C1 segment of cervical spinal cord (tissue), 14 donors: ENCODE results near the gene GNAT1.
A peak's percentile ranks its signal among the peaks of the same experiment; 100 is the strongest.
"Not testable (repeated sequence)": the region's sequence is repeated elsewhere in the genome, so short reads cannot be mapped to it uniquely, and the experiment has no call there.

Experiments
- DNase-seq, 14 donors: peaks; one replicate each; lab custom pipeline; 2025; lab: John Stamatoyannopoulos, UW

Gene GNAT1

DNA sequence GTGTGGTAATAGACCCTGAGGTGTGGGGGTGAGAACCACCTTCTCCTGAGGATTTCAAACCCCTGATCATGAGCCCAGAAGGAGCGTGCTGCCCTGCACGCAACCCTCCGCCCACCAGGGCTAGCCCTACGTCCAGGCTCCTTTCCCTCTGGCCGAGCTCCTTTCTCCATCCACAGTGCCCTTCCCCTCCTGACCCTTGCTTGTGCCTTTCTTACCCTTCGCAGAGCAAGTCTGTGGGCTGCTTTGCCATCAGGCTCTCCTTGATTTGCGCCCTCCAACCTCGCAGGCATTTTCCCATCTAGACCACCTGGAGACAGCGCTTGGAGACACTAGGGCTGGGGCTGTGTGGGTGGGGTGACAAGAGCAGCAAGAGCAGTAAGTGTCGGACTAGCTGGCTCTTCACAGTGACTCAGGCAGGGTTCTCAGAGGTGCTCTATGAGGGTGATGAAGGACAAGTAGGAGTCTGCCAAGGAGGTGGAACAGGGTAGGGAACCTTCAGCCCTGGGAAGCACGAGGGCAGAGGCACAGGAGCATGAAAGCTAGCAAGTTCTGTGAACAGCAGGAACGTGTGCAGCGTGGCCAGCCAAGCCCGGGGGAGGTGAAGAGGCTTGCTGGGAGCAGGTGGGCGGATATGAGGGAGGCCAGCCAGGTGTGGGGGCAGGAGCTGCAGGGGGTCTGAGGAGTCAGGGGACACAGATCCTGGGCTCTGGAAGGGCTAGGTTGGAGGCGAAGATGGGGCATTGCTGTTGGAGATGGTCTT lies 11.1 kb downstream of the GNAT1 start:
- no peak for DNase-seq

DNA sequence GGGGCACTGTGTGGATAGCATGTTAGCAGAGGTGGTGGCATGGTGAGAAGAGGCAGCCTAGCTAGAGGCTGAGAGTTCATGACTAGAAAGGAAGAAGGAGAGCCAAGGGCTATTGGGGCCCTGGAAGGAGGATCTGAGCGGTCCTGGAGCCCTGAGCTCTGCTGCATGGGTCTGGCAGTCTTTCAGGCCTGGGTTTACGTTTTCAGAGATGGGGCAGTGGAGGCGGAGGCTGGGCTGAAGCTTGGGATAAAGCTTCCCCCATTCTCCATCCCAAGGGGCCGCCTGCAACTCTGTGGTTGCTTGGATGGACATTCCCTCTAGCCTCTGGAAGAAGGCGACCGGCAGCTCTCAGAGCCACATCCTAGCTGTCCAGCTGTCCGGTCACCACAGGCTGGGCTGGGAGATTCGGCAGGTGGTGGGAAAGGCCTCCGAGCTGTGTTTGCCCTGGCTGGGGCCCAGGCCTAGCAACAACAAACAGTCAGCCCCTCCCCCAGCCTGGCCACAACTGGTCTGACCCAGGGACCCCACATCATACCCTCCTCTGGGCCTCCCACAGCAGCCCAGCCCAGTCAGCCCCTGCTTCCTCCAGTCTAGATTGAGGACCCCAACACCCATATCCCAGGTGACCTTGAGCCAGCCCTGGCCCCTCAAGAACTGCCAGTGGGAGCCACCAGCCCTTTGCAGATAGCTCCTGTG lies 11.9 kb downstream of the GNAT1 start:
- DNase-seq, result no peak

DNA sequence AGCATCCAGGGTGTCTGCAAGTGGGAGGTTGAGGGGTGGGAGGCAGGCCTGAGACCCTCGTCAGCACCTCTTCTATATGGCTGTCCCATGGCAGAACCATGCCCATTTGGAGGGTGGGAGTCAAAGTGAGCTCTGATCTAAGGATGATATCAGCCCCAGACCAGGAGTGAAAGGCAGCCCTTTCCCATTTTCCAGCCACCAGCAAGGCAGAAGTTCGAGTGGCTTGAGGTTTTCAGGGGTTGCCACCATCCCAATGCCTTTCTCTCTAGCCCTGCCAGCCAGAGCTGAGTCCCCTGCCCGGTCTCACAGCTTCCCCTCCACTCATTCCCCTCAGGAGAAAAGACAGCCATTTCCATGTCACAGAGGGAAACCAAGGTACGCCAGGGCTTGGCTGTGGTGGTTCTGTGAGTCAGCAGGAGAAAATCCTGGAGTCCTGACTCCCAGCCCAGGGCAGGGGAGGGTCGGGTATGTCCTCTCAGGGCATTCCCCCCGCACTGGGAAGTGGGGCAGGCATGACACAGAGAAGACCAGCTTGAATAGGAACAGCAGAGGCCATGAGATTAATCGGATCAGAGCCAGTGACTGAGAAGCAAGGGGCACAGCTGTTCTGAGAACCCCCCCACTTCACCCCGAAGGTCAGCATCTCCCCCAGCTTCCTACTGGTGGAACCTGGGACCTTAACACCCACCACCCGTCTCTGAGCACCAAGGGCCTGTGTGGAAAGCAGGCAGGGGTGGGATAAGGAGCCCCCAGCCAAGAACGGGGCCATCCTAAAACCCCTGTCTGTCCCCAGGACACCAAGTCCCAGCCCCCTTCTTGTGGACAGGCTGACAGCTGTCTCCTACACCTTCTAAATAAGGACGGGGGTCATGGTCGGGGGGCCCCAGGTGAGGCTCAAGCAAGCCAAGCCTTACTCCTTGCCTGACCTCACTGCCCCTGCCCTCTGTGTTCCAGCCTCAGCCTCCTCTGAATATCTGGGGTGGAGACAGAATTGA lies 12.7 kb downstream of the GNAT1 start:
- DNase-seq, result no peak

DNA sequence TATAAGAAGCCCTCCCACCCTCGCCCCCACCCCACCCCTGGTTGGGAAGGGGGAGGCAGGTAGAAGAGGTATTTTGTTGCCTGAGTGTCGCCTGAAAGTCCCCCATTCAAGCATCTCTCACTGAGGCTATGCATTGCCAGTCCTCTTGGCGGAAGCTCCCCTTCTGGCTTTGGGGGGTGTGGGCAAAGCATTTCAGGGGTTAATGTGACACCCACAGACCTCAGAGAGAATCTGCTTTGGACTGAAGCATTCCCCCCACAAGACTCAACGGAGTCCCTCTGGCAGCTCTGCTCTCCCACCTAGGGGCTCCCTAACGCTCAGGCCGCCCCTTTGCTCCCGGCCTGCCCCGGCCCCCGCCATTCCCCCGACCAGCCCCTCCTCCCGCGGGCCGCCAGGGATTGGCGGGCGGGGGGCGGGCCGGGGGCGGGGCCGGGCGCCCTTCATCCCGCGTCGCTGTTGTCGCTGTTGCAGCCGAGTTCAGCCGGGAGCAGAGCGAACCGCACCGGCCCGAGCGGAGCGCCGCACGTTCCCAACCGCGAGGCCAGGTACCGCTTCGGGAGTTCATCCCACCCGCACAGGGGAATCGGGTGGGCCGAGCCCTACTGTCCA lies 13.5 kb downstream of the GNAT1 start, which contains the start of gene SLC38A3:
SLC38A3 (plus strand) TSS at position 468 of the 609 bp plus-strand sequence. CDS start 8,929 bp downstream, outside the sequence.
- DNase-seq, result peak in 10 of 14 donors; percentile 11 to 71 (median 44)

DNA sequence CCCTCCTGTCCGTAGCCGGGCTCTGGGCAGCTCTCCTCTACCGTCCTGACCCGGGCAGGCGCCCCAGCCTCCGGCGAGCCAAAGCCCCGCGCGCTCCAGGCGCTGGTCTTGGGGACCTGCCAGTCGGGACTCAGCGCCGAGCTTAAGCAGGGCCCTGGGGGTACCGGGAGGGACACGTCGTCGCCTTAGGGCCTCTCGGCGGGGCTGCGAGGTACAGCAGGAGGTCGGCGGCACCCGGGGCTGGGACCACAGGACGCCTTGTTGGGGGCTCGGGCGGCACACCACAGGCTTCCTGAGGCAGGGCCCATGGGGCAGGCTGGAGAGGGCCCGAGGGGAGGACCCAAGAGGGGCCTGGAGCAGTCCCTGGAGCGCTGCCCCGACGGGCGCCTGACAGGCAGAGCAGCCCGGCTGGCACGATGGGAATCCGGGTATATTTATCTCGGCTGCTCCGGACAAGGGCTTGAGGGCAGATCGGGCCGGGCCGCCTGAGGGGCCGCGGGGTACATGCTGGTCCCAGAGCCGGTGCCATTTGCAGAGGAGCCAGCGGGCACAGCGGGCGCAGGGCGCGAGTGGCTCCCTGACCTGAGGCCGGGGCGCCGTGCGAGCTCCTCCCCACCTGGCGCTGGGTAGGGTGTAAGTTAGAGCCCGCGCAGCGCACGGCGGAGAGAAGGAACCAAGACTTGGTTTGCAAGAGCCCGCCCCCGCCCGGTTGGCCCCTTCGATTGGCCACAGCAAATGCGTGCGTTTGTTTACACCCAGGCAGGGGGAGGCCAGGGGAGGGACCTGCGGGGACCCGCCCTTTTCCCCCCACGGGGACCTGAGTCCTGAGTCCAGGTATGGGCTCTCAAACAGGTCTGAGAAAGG lies 14.2 kb downstream of the GNAT1 start:
- peak in 6 of 14 donors; percentile 11 to 53 (median 44) for DNase-seq

DNA sequence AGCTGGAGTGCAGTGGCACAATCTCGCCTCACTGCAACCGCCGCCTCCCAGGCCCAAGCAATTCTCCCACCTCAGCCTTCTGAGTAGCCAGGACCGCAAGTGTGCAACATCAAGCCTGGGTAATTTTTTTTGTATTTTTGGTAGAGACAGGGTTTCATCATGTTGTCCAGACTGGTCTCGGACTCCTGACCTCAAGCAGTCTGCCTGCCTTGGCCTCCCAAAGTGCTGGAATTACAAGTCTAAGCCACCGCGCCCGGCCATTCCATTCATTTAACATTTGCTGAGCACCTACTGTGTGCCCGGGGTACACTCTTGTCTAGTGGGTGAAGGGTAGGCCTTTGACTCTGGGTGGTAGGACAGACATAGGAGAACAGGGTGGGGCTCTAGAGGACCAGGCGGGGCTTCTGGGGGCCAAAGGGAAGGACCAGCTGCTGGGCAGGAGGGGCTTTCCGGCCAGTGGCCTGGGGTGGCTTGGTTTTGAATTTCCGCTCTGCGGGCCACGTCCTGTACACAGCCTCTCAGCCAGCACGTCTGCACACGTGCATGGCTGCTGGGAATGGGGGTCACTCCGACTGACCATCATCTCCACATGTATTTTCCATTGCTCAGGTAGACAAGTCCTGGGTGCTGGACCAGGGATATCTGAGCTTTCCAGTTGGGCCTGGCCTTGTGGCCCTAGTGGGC lies 16.1 kb downstream of the GNAT1 start:
- DNase-seq, result no peak

DNA sequence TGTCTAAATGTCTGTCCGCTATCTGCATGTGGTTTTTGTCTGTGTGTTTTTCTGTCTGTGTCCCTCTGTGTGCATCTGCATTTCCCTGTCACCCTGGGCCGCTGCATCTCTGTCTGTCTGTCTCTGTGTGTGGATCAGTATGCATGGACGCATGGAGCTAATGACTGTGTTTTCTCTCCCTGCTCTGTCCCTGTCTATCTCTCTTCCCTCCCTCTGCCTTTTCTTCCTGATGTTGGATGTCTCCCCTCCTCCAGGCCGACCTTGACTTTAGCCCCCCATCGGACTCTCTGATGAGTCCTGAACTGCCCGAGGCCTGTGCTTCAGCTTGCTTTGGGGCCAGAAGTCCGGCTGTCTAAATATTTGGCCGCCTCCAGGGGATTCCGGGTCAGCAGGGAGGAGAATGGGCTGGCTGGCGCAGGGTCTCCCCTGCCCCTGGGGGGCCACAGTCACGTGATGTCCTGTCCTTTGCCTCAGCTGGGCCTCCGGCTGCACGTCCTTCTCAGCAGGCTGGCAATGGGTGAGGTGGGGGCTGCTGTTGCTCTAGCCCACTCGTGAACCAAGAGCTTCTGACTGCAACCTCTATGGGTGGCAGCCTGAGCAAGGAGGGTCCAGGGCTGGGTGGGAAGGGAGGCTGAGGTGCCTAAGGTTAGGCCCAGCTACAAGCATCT lies 17.4 kb downstream of the GNAT1 start:
- peak in 1 of 14 donors; percentile 37 for DNase-seq

DNA sequence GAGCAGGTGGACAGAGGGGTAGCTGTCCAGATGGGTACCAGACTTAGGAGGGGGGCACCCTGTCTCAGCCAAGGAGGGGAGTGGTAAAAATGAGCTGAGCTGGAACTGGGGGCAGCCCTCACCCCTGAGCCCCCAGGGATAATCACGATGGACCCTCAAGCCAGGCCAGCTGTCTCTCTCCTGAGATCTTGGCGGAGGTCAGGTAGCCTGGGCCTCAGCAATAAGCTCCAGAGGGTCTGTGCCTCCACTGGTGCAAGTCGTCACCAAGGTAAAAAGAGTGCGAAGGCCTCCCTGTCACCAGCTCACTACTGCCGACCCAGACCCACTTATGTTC lies 18.7 kb downstream of the GNAT1 start:
- DNase-seq, result no peak

DNA sequence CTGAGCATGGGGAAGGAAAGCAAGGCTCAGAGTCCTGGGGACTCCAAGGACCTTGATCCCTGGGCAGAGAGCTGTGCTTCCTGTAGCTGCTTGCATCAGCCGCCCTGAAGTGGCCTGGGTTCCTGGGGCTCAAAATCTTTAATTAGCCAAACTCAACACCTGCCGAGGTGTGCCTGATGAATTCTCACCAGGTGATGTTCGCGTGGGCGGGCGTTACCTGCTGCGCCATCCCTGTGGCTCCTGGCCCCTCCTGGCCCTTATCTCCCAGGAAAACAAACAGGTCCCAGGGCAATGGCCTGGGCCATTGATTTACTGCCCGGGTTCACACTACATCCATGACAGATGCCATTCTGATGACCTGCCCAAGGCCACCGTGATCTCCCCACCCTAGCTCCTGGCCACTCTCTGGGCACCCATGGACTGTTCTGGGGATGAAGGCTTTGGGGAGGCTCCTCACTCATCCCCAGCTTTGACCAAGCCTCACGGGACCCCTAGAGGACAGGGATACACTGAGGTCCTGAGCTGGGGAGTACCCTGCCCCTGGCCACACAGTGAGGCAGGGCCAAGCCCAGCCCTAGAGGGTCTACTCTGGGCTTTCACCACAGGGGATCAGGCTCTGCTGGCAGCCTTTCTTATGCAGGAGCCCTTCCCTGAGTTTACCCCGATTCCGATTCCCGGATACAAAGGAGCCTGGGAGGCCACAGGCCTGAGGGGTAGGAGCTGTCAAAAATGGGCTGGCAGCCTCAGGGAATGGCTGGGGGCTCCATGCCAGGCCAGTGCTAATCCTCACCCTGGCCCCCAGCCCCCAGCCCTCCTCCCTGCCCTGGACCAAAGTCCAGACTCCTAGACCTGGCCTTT lies 19.3 kb downstream of the GNAT1 start:
- no peak for DNase-seq

DNA sequence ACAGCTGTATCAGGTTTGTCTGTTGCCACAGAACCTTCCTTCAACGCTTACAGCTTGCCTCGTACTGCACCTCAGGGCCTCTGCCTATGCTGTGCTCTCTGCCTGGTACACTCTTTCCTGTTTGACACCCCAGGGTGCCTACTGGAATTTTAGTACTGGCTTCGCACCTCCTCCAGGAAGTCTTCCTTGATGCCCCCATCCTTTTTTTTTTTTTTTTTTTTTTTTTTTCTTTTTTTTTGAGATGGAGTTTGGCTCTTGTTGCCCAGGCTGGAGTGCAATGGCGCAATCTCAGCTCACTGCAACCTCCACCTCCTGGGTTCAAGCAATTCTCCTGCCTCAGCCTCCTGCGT lies 19.9 kb downstream of the GNAT1 start:
- DNase-seq, result not testable (repeated sequence)

DNA sequence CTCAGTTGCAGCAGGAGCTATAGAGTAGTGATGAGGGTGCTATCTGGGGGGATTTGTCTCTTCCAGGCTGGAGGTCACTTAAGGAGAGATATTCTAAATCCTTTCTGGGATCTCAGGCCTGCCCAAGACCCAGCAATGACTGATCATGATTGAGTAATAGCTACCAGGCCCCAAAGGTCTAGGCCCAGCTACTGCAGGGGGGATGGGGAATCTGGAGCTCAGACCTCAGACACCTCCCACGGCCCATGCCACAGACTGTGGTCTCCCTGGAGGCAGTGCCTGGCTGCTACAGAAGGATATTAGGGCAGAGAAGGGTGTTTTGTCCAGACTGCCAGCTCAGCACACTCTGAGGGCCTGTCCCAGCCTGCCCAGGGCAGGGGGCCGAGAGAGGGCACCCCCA lies 20.5 kb downstream of the GNAT1 start:
- peak in 1 of 14 donors; percentile 36 for DNase-seq

DNA sequence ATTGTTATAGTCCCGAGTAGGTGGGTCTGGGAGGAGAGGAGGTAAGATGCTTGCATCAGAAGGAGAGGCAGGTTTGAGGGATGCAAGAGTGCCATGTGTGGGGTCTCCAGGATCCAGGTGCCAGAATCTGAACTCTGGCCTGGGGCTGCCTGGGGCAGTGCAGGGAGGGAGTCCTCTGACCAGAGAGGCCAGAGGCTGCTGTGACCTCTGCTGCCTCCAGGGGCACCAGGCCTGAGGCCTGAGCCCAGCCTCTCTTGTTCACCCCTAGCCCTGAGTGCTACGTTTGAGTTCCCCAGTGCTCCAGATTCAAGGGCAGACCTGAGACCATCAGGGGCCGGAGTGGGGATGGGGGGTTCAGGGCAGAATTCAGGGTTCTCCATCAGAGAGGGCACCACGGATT lies 21.1 kb downstream of the GNAT1 start:
- no peak for DNase-seq

DNA sequence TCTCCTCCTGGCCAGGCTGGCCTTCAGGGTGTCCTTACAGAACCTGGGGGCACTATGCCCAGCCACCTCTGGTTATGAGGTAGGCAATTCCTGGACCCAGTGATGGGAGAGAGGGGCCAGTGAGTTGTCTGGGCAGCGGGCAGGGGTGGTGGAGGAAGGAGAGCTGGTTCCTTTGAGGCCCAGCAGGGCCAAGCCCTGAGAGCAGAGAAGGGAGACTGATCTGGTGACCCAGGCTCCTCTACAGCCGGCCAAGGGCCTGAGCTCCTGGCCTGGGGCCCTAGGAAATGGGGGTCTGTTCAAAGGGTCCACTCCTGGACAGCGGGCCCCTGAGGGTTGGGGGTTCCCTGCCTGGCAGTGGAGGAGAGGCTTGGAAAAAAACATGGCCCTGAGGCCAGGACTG lies 21.6 kb downstream of the GNAT1 start:
- no peak for DNase-seq

DNA sequence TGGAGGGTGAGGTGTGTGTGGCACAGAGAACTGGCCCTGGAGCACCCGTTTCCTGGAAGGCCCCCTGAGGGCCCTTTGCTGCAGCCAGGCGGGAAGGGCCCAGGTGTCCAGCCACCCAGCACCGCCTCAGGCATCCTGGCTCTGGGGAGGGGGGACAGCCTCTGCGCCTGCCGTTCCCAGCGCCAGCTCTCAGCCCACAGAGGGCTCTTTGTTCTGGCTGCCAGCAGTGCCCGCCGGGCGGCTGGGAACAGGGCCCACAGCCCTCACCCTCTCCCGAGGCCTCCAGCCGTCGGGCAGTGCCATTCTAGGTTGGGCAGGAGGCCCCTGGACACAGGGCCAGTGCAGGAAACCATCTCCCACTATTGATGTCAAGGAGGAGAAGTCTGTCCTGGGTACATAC lies 22.0 kb downstream of the GNAT1 start:
- DNase-seq, result peak in 12 of 14 donors; percentile 66 to 94 (median 84)

DNA sequence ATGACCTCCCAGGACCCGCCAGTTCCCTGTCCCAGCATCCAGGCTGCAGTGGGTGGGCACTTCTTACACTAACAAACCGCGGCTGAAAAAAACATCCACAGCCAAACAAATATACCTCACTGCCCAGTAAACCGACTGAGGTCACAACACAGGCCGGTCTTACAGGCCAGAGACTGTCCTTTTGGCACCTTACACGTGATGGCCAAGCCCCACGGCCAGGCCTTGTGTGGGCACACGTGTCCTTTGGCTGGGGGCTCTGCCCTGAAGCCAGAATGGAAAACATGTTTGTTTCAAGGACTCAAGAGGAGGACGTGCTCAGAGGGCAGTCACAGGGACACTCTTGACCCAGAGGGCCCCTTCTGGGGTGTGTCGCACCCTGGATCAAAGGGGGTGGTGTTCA lies 23.4 kb downstream of the GNAT1 start:
- DNase-seq, result no peak

DNA sequence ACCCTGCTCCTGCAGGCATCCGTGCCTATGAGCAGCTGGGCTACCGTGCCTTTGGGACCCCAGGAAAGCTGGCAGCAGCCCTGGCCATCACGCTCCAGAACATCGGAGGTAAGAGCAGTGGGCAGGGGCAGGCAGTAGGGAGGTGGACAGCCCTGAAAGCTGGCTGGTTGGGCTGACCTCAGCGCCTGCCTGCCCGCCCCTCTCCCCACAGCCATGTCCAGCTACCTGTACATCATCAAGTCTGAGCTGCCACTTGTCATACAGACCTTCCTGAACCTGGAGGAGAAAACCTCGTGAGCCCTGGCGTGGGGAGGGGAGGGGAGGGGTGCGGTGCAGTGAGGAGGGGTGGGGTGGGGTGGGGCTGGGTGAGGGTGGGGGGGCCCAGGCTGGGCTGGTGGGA lies 24.1 kb downstream of the GNAT1 start:
- DNase-seq, result no peak

DNA sequence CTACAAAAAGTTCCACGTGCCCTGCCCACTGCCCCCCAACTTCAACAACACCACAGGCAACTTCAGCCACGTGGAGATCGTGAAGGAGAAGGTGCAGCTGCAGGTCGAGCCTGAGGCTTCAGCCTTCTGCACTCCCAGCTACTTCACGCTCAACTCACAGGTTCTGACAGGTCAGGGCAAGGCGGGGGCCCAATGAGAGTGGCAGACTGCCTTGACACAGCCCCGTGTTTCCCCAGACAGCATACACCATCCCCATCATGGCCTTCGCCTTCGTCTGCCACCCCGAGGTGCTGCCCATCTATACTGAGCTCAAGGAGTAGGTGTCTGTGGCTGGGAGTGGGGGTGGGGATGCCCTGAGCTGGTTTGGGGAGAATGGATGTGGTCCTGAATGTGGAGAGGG lies 26.3 kb downstream of the GNAT1 start:
- DNase-seq, result no peak

DNA sequence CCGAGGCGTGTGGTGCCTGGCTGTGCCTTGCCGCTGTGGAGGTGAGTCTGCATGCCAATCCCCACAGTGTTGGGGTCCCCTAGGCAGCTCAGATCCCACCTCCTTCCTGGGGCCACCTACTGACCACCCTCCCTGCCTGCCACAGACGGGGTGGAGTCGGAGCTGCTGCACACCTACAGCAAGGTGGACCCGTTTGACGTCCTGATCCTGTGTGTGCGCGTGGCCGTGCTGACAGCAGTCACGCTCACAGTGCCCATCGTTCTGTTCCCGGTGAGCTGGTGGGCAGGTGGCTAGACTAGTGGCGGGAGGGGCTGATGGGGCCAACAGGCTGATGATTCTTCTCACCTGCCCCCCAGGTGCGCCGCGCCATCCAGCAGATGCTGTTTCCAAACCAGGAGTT lies 27.0 kb downstream of the GNAT1 start:
- DNase-seq, result no peak

DNA sequence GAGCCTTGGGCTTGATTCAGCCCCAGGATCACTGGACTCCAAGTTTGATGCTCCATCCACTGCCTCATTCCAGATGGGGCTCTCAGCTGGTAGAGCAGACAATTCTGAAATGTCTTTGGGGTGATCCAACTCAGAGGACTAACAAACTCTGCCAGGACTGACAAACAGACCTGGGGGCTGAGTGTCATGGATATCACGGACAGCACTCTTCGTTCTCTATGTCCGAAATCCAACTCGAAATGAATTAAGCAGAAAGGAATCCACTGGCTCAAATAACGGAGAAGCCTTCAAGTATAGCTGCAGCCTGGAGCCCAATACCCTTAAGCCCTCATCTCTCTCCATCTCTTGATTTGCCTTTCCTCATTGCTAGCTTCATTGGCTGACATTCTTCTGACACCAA lies 27.9 kb downstream of the GNAT1 start:
- no peak for DNase-seq
